Inferior parietal cortex (tissue), 1 donor: ENCODE results near the gene RUFY3.
"Not testable (repeated sequence)": the region's sequence is repeated elsewhere in the genome, so short reads cannot be mapped to it uniquely, and the experiment has no call there.

Experiments used
- DNase-seq: peaks from one replicate; pipeline ENCODE4 v3.0.0-alpha.2; 2016; ENCODE audit errors: extremely low spot score

RUFY3 gene

DNA sequence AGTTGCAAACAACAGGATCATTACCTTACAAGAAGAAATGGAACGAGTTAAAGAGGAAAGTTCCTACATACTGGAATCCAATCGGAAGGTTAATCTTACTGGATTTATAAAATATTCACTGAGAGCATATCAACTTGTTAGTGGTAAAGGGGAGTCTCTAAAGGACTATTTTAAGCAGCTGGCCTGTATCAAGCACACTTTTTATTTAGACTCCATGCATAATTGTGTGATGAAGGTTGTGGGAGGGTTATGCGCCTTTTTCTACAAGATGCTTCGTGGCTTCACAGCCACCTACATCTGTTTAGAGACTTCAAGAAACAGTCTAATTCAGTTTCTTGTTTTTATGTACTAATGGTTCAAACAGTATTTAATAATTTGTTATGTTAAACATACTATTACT, 61.3 kb downstream of the RUFY3 start:
- no peak for DNase-seq

DNA sequence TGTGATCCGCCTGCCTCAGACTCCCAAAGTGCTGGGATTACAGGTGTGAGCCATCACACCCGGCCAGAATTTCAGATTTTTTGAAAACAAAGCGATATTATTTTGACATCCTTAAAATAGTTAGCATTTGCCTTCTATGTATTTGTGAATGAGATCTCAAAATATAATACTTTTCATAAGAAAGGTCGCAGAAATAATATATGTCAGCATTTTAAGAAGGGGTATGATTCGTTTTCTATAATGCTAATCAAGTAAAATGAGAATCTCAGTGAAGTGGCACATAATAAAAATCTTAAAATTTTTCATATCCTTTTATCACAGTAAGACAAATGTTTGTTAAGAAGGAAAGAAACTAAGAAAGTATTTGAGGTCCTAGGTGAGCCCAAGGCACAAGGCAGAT, 65.7 kb downstream of the RUFY3 start:
- no peak for DNase-seq

DNA sequence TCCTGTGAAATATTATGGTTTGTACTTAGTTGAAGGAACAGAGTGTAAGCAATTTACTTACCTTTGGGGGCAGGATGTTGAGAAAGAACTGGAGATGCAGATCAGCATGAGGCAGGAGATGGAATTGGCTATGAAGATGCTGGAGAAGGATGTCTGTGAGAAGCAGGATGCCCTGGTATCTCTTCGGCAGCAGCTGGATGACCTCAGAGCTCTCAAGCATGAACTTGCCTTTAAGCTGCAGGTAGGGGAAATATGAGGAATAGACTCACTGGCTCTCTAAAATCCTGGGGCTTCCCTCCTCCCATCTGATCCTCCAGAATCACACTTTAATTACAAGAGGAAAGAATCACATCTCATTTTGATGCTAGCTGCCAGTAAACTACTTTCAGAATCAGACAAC, 67.0 kb downstream of the RUFY3 start:
- DNase-seq, result no peak

DNA sequence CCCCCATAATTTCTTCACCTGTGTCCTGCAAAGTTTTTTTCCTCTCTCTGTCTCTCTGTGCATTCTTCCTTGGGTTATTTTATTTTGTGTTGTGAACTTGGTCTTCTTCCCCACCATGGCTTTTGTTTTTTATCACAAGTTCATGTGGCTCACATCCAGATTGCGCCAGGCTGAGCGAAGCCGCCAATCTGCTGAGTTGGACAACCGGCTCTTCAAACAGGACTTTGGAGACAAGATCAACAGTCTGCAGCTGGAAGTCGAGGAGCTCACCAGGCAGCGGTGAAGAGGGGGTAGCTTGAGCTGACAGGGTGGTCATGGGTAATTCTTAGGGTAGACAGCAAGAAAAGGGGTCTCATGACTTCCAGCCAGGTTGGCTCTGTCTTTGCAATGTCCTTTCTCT, 71.9 kb downstream of the RUFY3 start:
- no peak for DNase-seq

DNA sequence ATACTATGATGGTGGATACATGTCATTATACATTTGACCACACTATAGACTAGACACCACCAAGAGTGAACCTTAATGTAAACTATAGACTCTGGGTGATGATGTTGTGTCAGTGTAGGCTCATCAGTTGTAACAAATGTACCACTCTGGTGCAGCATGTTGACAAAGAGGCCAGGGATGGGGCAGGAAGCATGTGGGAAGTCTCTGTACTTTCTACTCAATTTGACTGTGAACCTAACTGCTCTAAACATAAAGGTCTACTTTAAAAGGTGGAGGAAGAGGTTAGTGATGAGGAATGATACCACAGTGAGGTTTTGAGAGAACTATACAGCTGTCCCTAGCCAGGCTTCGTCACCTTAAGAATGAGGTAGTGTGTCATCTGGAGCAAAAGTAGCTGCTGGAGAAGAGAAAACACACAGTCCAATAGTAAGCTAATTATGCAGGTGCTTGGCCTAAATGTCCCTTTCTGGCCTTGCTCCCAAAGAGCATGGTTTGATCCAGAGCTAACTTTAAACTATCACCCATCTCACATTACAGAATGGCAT, 79.6 kb downstream of the RUFY3 start:
- DNase-seq, result no peak

DNA sequence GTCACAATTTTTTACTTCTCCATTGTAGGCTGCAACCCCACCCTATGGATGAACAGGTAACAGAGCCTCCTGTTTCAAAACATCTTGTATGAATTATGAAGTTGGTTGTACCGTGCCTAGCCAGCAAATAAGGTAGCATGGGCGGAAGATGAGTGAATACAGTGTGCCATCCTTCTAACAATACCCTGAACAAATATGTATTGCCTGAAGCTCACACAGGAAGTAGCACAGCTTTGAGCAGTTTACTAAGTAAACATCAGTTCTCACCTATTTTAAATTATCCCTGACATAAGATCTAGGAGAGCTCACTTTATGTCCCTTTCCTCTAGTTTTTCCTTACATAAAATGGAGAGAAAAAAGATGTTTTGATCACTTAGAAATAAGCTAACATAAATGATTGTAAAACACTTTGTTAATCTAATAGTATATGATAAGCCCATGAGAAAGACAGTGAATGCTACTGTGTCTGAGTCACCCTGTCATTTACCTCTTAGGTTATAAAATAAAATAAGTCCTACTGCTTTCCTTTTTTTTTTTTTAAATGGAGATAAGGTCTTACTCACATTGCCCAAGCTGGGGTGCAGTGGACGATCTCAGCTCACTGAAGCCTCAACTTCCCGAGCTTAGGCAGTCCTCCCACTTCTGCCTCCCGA, 81.3 kb downstream of the RUFY3 start:
- DNase-seq, result no peak

DNA sequence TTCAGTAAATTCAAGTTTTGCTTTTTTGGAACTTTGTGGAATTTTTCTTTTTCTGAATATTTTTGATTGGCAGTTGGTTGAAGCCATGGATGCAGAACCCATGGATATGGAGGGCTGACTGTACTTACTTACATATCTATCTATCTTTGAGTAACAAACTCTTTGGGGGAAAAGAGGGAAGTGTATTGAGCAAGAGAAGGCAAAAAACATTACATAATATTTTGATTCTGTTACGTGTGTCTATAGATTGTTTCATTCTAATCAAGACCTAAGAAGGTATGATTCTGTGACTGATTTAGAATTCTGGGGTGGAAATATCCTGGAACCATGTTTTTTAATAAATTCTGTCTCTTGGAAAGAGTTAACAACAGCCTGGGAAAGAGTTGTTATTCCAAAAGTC, 86.4 kb downstream of the RUFY3 start:
- DNase-seq, result no peak

DNA sequence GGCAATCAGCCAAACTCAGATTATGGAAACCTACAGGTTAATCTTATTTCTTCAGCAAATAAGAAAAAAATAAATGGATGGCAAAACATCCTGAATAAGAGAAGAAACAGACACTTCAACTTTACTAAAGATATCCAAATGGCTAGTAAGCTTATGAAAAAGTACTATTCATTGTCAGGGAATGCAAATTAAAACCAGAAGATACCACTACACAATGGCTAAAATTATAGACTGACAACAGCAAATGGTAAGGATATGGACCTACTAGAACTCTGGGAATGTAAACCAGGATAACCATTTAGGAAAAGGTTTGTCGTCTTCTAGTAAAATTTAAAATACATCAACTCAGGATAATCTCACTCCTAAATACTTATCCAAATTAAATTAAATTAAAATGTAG, 93.6 kb downstream of the RUFY3 start:
- DNase-seq, result no peak

DNA sequence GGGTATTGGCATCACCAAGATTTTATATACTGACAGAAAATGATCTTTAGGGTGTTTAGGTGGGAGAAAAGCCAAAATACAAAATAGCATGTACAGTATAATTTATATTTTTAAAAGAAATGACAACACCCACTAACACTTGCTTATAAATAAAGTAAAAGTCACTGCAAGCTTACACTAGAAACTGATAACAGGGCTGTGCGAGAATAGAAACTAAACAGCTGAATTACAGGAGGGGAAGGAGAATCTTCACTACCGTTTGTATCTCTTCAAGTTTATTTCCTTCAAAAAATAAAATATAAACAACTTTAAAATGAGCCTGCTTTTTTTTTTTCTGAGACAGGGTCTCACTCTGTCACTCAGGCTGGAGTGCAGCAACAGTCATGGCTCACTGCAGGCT, 95.1 kb downstream of the RUFY3 start:
- no peak for DNase-seq

DNA sequence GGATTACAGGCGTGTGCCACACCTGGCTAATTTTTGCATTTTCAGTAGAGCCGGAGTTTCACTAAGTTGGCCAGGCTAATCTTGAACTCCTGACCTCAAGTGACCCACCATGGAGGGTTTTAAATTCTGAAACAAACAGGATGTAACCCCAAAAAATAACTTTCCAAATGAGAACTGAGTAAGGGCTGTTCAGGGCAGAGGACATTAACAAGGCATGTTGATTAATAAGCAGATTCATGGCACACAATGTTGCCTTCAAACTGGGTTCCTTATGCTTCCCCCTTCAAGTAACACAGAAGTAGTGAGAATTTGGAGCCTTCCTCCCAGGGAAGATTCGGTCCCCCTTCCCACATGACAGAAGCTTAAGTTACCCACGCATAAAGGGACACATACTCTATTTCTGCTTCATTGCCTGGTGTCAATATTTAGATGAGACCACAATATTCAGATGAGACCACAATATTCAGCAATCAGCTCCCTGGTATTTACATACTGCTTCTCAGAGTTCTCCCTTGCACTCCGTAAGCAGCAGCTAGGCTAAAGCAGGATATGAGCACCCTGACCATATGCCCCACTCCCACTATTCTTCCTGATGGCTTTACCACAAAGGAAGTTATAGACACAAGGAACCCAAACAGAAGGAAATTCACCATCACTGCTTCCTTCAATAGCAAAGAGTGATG, 96.5 kb downstream of the RUFY3 start:
- no peak for DNase-seq

DNA sequence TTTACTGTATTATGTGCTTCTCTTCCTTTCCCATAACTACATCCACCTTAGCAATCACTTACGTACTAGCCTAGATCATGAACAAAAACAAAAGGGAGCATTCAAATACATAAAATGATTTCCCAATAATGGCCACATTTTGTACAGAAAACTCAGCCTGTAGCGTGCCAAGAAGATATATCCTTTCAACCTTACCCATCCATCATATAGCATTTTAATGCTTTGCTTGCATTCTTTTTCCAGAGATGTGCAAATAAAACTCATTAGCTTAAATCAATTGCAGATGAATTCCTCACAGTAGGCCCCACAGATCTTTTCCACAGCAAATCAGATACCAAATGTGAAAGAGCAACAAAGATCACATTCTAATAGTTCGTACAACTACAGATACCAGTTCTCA, 97.2 kb downstream of the RUFY3 start:
- no peak for DNase-seq

DNA sequence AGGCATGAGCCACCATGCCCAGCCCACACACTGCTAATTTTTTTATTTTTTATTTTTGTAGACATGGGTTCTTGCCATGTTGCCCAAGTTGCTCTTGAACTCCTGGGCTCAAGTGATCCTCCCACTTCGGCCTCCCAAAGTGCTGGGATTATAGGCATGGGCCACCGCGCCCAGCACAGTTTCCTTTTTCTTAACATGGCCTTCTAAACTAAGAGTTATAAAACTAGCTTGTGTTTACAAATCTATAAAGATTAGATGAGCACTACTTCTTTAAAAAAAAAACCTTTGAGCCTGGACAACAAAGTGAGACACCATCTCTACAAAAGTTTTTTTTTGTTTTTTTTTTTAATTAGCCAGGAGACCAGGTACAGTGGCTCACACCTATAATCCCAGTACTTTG, 107.3 kb downstream of the RUFY3 start:
- DNase-seq, result no peak

DNA sequence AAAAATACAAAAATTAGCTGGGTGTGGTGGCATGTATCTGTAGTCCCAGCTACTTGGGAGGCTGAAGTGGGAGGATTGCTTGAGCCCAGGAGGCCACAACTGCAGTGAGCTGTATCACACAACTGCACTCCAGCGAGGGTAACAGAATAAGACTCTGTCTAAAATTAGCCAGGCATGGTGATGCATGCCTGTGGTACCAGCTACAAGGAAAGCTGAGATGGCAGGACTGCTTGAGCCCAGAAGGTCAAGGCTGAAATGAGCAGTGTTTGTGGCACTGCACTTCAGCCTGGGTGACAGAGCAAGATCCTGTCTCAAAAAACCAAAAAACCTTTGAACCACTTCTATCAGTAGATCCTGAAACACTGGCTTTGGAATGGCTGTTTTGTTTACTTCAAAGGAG, 107.7 kb downstream of the RUFY3 start:
- DNase-seq, result no peak

DNA sequence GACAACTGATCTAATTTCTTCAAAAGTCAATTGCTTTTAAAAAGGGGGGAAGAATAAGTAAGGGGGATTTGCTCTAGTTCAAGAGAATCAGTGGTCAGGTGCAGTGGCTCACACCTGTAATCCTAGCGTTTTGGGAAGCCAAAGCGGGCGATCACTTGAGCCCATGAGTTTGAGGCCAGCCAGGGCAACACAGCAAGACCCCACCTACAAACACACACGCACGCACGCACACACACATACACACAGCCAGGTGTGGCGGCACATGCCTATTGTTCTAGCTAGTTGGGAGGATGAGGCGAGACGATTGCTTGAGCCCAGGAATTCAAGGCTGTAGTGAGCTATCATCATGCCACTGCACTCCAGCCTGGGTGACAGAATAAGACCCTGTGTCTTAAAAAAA, 108.3 kb downstream of the RUFY3 start:
- DNase-seq, result no peak

DNA sequence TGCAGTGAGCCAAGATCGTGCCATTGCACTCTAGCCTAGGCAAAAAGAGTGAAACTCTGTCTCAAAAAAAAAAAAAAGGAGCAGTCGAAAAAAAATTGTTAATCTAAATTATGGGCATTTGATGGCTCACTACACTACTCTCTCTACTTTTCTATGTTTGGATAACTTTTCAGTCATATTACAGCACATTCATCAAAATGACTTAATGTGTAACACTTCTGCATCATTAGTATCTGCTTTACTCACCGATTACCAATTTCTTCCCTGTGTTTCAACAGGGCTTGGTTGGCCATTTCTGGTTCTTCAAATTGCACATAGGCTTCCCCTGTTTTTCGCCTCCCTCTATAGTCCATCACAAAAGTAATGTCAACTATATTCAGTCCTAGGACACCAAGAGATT, 109.5 kb downstream of the RUFY3 start:
- no peak for DNase-seq

DNA sequence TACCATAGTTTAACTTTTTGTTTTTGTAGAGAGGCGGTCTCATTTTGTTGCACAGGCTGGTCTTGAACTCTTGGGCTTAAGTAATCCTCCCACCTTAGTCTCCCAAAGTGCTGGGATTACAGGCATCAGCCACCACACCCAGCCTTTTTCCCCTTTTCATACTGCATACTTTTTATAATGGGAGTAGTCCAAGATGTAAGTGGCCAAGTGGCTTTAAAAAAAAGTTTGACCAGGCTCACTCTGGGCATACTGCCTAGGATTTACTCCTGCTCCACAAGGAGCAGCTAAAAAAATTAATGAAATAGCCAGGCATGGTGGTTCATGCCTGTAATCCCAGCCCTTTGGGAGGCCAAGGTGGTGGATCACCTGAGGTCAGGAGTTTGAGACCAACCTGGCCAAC, 111.9 kb downstream of the RUFY3 start:
- DNase-seq, result no peak

DNA sequence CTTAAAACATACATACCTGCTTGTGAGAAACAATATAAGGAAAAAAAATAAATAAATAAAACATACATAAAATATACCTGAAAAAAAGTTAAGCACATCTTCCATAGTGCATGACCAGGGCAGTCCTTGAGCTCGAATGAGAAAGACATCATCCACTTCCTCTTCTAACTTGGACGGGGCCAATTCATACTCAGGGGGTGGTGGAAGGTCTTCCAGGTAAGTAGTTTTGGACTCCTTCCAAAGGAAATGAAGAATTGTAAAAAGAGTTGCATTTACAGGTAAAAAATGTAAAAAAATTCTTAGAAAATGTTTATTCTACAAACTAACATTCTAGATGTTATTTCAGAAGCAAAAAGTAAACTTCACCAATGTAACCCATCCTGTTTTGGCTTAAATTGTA, 114.3 kb downstream of the RUFY3 start:
- no peak for DNase-seq

DNA sequence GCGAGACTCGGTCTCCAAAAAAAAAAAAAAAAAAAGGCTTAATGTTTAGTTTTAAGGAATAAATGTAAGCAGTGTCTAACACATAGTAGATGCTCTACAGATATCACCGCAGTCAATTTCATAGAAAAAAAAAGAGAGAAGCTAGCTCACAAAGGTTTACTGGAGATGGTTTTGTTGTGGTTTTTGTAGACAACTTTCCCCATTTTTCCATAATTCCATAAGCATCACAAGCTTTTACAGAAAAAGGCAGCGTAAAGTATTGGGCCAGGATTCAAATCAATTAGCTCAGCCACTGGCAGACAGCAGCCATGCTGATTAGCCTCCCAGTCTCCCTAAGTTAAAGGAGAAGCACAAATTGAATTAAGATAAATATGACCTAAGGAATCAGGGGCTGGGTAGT, 116.4 kb downstream of the RUFY3 start:
- DNase-seq, result no peak

DNA sequence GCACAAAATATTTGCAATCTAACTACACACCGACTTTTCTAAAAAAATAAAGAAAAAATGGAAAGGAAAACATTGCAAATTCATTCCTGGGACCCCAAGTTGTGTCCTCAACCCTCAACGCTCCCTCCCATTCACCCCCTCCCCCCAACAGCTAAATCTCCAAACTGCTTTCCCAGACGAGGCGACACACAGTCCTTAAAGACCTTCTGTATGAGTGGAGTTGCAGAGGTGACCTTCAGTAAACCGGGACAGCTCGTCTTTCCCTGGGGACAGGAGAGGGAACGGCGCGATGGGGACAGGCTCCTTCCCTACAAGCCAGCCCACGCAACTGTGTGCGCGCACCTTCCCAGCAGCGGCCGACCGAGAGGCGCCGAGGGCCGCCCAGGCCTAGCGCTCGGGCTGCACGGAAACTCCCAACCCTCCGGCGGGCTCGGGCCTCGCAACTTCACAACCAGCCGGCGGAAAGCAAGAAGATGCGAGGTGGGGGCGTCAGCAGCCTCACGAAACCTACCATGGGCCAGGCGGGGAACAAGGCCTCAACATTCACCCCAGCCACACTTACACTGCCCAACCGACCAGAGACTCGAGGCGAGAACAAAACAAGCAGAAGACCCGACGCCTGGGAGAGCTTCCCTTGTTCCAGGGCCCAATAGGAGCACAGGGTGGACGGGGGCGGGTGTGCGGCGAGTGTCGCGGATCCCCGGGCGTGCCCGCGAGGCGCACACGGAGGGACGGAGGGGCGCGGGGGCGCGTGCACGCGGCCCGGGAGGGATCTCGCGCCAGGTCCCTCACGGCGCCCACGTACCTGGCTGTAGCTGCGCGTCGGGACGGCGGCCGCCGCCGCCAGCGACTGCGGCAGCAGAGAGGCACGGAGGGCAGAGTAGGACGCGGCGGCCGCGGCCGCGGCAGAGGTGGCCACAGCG, 117.2 kb downstream of the RUFY3 start:
- DNase-seq, result peak; percentile 39

DNA sequence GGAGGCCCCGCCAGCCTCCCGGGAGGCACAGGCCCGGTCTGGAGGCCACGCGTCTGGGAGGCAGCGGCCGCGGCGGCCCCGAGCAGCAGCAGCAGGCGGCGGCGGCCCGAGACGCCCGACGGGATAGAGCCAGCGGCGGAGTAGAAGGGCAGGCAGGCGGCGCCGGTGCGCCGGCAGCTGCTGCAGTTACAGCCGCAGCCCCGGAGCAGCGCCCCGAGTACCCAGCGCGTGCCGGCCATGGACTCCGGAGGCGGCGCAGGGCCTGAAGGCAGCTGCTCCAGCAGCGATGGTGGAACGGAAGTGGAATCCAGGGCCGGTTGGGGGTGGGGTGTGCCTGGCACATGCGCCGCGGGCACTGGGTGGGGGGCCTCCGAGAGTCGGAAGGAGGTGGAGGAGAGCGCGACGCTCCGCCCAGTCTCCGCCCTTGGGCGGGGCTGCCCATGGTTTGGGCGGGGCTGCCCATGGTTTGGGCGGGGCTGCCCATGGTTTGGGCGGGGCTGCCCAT, 117.9 kb downstream of the RUFY3 start, which contains the start of gene GRSF1:
GRSF1 (minus strand) TSS at position 302 of the 505 bp plus-strand sequence; CDS start at position 239, 63 bp downstream.
- peak; percentile 78 for DNase-seq

DNA sequence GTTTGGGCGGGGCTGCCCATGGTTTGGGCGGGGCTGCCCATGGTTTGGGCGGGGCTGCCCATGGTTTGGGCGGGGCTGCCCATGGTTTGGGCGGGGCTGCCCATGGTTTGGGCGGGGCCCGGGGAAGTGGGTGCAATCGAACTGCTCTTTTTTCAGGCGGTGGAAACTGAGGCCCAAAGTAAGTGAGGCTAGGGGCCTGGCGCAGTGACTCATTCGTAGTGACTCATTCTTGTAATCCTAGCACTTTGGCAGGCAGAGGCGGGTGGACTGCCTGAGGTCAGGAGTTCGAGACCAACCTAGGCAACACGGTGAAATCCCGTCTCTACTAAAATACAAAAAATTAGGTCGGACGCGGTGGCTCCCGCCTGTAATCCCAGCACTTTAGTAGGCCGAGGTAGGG, 118.4 kb downstream of the RUFY3 start:
- not testable (repeated sequence) for DNase-seq

DNA sequence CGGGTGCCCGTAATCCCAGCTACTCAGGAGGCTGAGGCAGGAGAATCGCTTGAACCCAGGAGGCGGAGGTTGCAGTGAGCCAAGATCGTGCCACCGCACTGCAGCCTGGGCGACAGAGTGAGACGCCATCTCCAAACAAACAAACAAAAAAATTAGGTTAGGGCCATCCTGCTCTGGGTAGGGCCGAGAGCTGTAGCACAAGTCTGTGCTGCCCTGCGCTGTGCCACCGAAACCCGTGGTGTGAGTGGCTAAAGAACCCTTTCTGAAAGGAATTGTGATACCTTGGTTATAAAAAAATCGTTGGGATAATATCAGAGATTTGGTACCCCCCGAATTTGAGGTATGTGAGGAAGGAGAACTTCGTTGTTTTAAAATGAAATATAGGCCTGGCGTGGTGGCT, 118.9 kb downstream of the RUFY3 start:
- DNase-seq, result not testable (repeated sequence)
